H1 (cell line): ENCODE results near the gene PDE8A. TPM values are rescaled to one million over a fixed set of nuclear protein-coding genes. Genes with fewer than 3 reads are reported as not detected.

Source experiments
- CTCF ChIA-PET: fragments of 300-600 bp; sonication (Branson Sonifier 250); formaldehyde crosslinking; loops from one replicate; lab custom pipeline; 2021; ENCODE audit not compliant: partially characterized antibody; lab: Charles Lee
- POLR2A ChIA-PET: fragments of 300-600 bp; sonication (Branson Sonifier 250); formaldehyde crosslinking; loops from one replicate; lab custom pipeline; 2021; ENCODE audit warnings: inconsistent platforms; ENCODE audit not compliant: partially characterized antibody; lab: Charles Lee
- DNase-seq, 2 experiments: peaks; one replicate each; pipeline versions ENCODE4 v3.0.0 to v3.0.0-alpha.2; 2010 to 2022; ENCODE audit warnings: low spot score in 2 of 2, low read depth in 1 of 2, mixed read lengths in 1 of 2
- FAIRE-seq: peaks from 2 replicates; lab custom pipeline; 2011; peaks lifted over from hg19 to GRCh38; lab: Jason Lieb, UNC
- H2AFZ ChIP-seq: 2 replicates; pipeline ENCODE4 v1.8.1; 2012; ENCODE audit warnings: low read length, inconsistent platforms
- H2AK5ac ChIP-seq: 2 replicates; pipeline ENCODE4 v1.6.1; 2013; ENCODE audit warnings: low read depth, low read length
- H2BK120ac ChIP-seq: replicated peaks from 2 replicates; pipeline ENCODE3; 2013; ENCODE audit warnings: low read depth, low read length, inconsistent platforms
- H2BK12ac ChIP-seq: 2 replicates; pipeline ENCODE4 v1.6.1; 2013; ENCODE audit warnings: low read depth, low read length
- H2BK15ac ChIP-seq: 2 replicates; pipeline ENCODE4 v1.6.1; 2013; ENCODE audit warnings: low read length
- H2BK20ac ChIP-seq: 2 replicates; pipeline ENCODE4 v1.6.1; 2013; ENCODE audit warnings: low read length
- H2BK5ac ChIP-seq: 2 replicates; pipeline ENCODE4 v1.6.1; 2013; ENCODE audit warnings: low read depth, low read length
- H3K14ac ChIP-seq: 2 replicates; pipeline ENCODE4 v1.6.1; 2013; ENCODE audit warnings: inconsistent platforms; ENCODE audit not compliant: insufficient read length
- H3K18ac ChIP-seq: 2 replicates; pipeline ENCODE4 v1.6.1; 2013; ENCODE audit warnings: low read length; ENCODE audit errors: extremely low read depth
- H3K23ac ChIP-seq: 2 replicates; pipeline ENCODE4 v1.6.1; 2013; ENCODE audit warnings: inconsistent platforms; ENCODE audit not compliant: insufficient read length
- H3K23me2 ChIP-seq: 2 replicates; pipeline ENCODE4 v1.6.1; 2013; ENCODE audit warnings: low read depth, low read length
- H3K27ac ChIP-seq: 2 replicates; pipeline ENCODE4 v1.6.1; 2011; ENCODE audit warnings: low read depth, low read length, inconsistent platforms
- H3K27me3 ChIP-seq, 4 experiments: replicated peaks in 1 of 4; 1 replicate in 1 of 4; 2 replicates in 3 of 4; pipeline versions ENCODE4 v1.6.1 to v1.8.1; 2011 to 2013; ENCODE audit warnings: low read length in 3 of 4, mild to moderate bottlenecking in 3 of 4, inconsistent platforms in 2 of 4, mixed read lengths in 2 of 4, moderate library complexity in 1 of 4; ENCODE audit not compliant: control insufficient read depth in 3 of 4, insufficient read depth in 3 of 4; ENCODE audit errors: extremely low read depth in 1 of 4
- H3K36me3 ChIP-seq, 4 experiments: 2 replicates each; pipeline versions ENCODE4 v1.6.1 to v1.8.1; 2011 to 2013; ENCODE audit warnings: mild to moderate bottlenecking in 4 of 4, low read length in 3 of 4, moderate library complexity in 2 of 4, control low read depth in 1 of 4, inconsistent platforms in 1 of 4; ENCODE audit not compliant: insufficient read depth in 4 of 4, control insufficient read depth in 2 of 4
- H3K4ac ChIP-seq: replicated peaks from 2 replicates; pipeline ENCODE3; 2013; ENCODE audit warnings: low read length, low read depth, mixed read lengths, inconsistent platforms; ENCODE audit not compliant: insufficient read length
- H3K4me1 ChIP-seq, 4 experiments: replicated peaks in 1 of 4; 1 replicate in 1 of 4; 2 replicates in 3 of 4; pipeline versions ENCODE4 v1.6.1 to v1.8.1; 2011 to 2013; ENCODE audit warnings: low read length in 3 of 4, inconsistent platforms in 2 of 4, mixed read lengths in 1 of 4; ENCODE audit not compliant: insufficient read depth in 4 of 4, control insufficient read depth in 3 of 4
- H3K4me2 ChIP-seq, 2 experiments: 2 replicates each; pipeline versions ENCODE4 v1.6.1 to v1.8.1; 2011 to 2013; ENCODE audit warnings: low read depth in 2 of 2, low read length in 2 of 2, control low read depth in 1 of 2, inconsistent platforms in 1 of 2, mild to moderate bottlenecking in 1 of 2; ENCODE audit not compliant: insufficient read depth in 1 of 2
- H3K4me3 ChIP-seq, 4 experiments: fragments of 200-600, 300-600 bp in 1 of 4; sonication (generic), shearing (Covaris generic), sonication (Bioruptor Twin) in 1 of 4; 2 replicates each; pipeline versions ENCODE4 v1.5.1 to v1.8.1; 2011 to 2016; ENCODE audit warnings: low read length in 4 of 4, low read depth in 3 of 4, control low read depth in 2 of 4, inconsistent platforms in 2 of 4, mild to moderate bottlenecking in 2 of 4, mixed read lengths in 1 of 4, moderate library complexity in 1 of 4; ENCODE audit not compliant: insufficient read depth in 2 of 4; ENCODE audit errors: extremely low read depth in 1 of 4
- H3K56ac ChIP-seq: replicated peaks from 2 replicates; pipeline ENCODE3; 2013; ENCODE audit warnings: low read depth, mild to moderate bottlenecking, mixed read lengths, low read length, inconsistent platforms; ENCODE audit not compliant: insufficient read length
- H3K79me1 ChIP-seq: 2 replicates; pipeline ENCODE4 v1.6.1; 2013; ENCODE audit warnings: low read depth, low read length, control low read depth
- H3K79me2 ChIP-seq, 2 experiments: 2 replicates each; pipeline versions ENCODE4 v1.6.1 to v1.8.1; 2012 to 2013; ENCODE audit warnings: low read length in 2 of 2, mild to moderate bottlenecking in 2 of 2, inconsistent platforms in 1 of 2; ENCODE audit not compliant: insufficient read depth in 2 of 2, control insufficient read depth in 1 of 2
- H3K9ac ChIP-seq, 4 experiments: replicated peaks in 1 of 4; 1 replicate in 1 of 4; 2 replicates in 3 of 4; pipeline versions ENCODE4 v1.6.1 to v1.8.1; 2011 to 2013; ENCODE audit warnings: low read depth in 3 of 4, low read length in 3 of 4, control low read depth in 2 of 4, mild to moderate bottlenecking in 2 of 4, moderate library complexity in 2 of 4, inconsistent platforms in 1 of 4; ENCODE audit errors: extremely low read depth in 1 of 4
- H3K9me3 ChIP-seq, 2 experiments: 2 replicates each; pipeline versions ENCODE4 v1.6.1 to v1.8.1; 2012 to 2013; ENCODE audit warnings: mild to moderate bottlenecking in 2 of 2, moderate library complexity in 2 of 2, control low read depth in 1 of 2, inconsistent platforms in 1 of 2, low read depth in 1 of 2, low read length in 1 of 2, mixed read lengths in 1 of 2; ENCODE audit not compliant: insufficient read depth in 2 of 2
- H4K20me1 ChIP-seq, 2 experiments: replicated peaks in 1 of 2; 2 replicates each; pipeline versions ENCODE3 to v1.8.1; 2011 to 2013; ENCODE audit warnings: inconsistent platforms in 2 of 2, low read length in 2 of 2, mild to moderate bottlenecking in 1 of 2; ENCODE audit not compliant: insufficient read depth in 2 of 2, control insufficient read depth in 1 of 2
- H4K5ac ChIP-seq: 2 replicates; pipeline ENCODE4 v1.6.1; 2013; ENCODE audit warnings: low read length, low read depth, mixed read lengths, inconsistent platforms; ENCODE audit not compliant: insufficient read length
- H4K8ac ChIP-seq: 2 replicates; pipeline ENCODE4 v1.8.0; 2013; ENCODE audit warnings: mild to moderate bottlenecking, moderate library complexity, low read length, inconsistent platforms; ENCODE audit not compliant: insufficient read depth; ENCODE audit errors: extremely low read depth
- H4K91ac ChIP-seq: replicated peaks from 2 replicates; pipeline ENCODE3; 2013; ENCODE audit warnings: low read length, mixed read lengths, inconsistent platforms; ENCODE audit not compliant: insufficient read length
- CEBPB ChIP-seq: IDR thresholded peaks from 2 replicates; pipeline ENCODE4 v1.6.1; 2012; ENCODE audit warnings: low read depth, low read length
- EZH2 ChIP-seq: fragments of 200-600 bp; sonication (generic); IDR thresholded peaks from 2 replicates; pipeline ENCODE4 v1.7.1; 2012; ENCODE audit warnings: low read depth, mild to moderate bottlenecking, moderate library complexity, low read length, inconsistent platforms; ENCODE audit not compliant: severe bottlenecking
- GTF2F1 ChIP-seq: IDR thresholded peaks from 2 replicates; pipeline ENCODE4 v1.6.1; 2012; ENCODE audit warnings: low read depth, low read length, improper control_type of control experiment, borderline replicate concordance
- HDAC2 ChIP-seq, 2 experiments: fragments of 300-600 bp in 1 of 2; sonication (generic) in 1 of 2; IDR thresholded peaks; 2 replicates each; pipeline ENCODE4 v1.6.1; 2011 to 2012; ENCODE audit warnings: low read depth in 2 of 2, low read length in 2 of 2, mild to moderate bottlenecking in 2 of 2, moderate library complexity in 2 of 2, borderline replicate concordance in 1 of 2, inconsistent platforms in 1 of 2
- JUND ChIP-seq: IDR thresholded peaks from 2 replicates; pipeline ENCODE4 v1.6.1; 2011; ENCODE audit warnings: mild to moderate bottlenecking, improper control_type of control experiment, low read length
- PHF8 ChIP-seq: fragments of 200-600 bp; sonication (generic); conservative IDR thresholded peaks from 2 replicates; pipeline ENCODE4 v1.7.1; 2012; ENCODE audit warnings: low read depth, mild to moderate bottlenecking, inconsistent platforms, low read length, moderate library complexity
- RFX5 ChIP-seq: IDR thresholded peaks from 2 replicates; pipeline ENCODE4 v1.6.1; 2011; ENCODE audit warnings: low read depth, low read length, improper control_type of control experiment, borderline replicate concordance
- SIX5 ChIP-seq: IDR thresholded peaks from 2 replicates; pipeline ENCODE4 v1.6.1; 2011; ENCODE audit warnings: mild to moderate bottlenecking, low read depth, low read length
- SP4 ChIP-seq: IDR thresholded peaks from 2 replicates; pipeline ENCODE4 v1.6.1; 2012; ENCODE audit warnings: low read length, inconsistent platforms
- WGBS, 2 experiments: shearing (Covaris generic) in 1 of 2; methylation state at CpG; one replicate each; pipeline versions ENCODE4 v1.1.6 to v1.1.7; 2013 to 2015; ENCODE audit warnings: low lambda C conversion rate in 2 of 2, mixed read lengths in 2 of 2, inconsistent platforms in 1 of 2, low coverage in 1 of 2, missing lambda C conversion rate in 1 of 2; ENCODE audit not compliant: insufficient replicate concordance in 2 of 2, insufficient coverage in 1 of 2, insufficient read length in 1 of 2; ENCODE audit errors: extremely low coverage in 1 of 2, missing lambda C conversion rate in 1 of 2; 5-methylcytosine and 5-hydroxymethylcytosine counted together
- polyA plus RNA-seq, 7 experiments: library from polyadenylated mRNA; depleted of rRNA in 3 of 7; stranded (reverse) in 5 of 7; unstranded in 2 of 7; fragments of >200 nt in 5 of 7; fragments of 200-250 nt in 2 of 7; gene quantifications; 1 replicate in 5 of 7; 2 replicates in 1 of 7; 4 replicates in 1 of 7; pipeline versions ENCODE4 v1.2.1 to v1.2.3, GENCODE V29; 2011 to 2013; ENCODE audit warnings: missing spikeins in 2 of 7, mixed read lengths in 2 of 7
- total RNA-seq: library from RNA; stranded (reverse); fragmentation: NEBNext Ultra II Directional; extraction: Animal tissue kit (Norgen Biotek cat#: 25700); gene quantifications from 2 replicates; pipeline ENCODE4 v1.2.1, GENCODE V29; 2021

Gene PDE8A
- total and polyA plus RNA-seq, 2 of the 8 experiments (the other 6 are each of a cell fraction or from before 2014, with no cell fraction given), result 6.9 to 7.8 TPM

DNA sequence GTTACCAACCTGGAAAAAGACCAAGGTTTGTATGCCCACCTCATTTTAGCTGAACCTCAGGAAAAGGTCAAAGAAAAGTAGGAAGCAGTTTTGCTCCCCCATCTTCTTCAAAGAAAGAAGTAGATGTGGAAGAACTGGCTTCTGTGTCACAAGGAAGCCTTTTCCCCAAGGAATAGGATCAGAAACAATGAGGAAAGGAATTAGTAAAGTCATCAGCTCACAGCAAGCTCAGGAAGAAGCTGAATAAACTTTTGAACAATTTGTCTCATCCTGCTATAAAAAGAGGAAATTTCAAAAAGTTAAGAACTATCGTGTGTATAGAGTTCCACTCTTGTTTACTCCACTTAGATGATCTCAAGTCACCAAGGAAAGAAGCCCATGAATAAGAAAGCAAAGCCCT is 174.2 kb downstream of the PDE8A start:
- Histone ChIP-seq H3K14ac (no peak overlapping the region), H3K23me2 (no peaks in the 10 kb centered on the region), H2AFZ (no peak overlapping the region), H2BK5ac (no peak overlapping the region), H3K56ac (no peak overlapping the region), H4K20me1 (no peaks in the 10 kb centered on the region), H4K8ac (no peak overlapping the region), H3K4me3 (no peak overlapping the region), H3K36me3 (no peaks in the 10 kb centered on the region), H2BK120ac (no peak overlapping the region), H3K27me3 (no peaks in the 10 kb centered on the region), H3K23ac (no peak overlapping the region), H3K9me3 (no peaks in the 10 kb centered on the region), H4K91ac (no peak overlapping the region), H2AK5ac (no peak overlapping the region), H2BK15ac (no peak overlapping the region), H2BK20ac (no peak overlapping the region), H3K79me1 (no peaks in the 10 kb centered on the region), H3K4ac (no peak overlapping the region), H2BK12ac (no peak overlapping the region), H3K9ac (no peak overlapping the region), H3K79me2 (no peaks in the 10 kb centered on the region), H3K18ac (no peak overlapping the region), H3K27ac (no peak overlapping the region), H4K5ac (no peak overlapping the region), H3K4me2 (no peak overlapping the region), H3K4me1 (peaks cover 2 to 6% (median 4%) of the 10 kb centered on the region in 4 experiments; a peak in 4 of 7 replicates)
- POLR2A ChIA-PET, result no interaction called here
- TF ChIP-seq JUND (no peak), SIX5 (no peak), SP4 (no peak), GTF2F1 (no peak), EZH2 (no peak), CEBPB (no peak), HDAC2 (IDR thresholded peaks at IDR 0.05; ENCODE audit: borderline replicate concordance in 1 of 2, low read depth in 2 of 2, low read length in 2 of 2) (no peak), PHF8 (no peak), RFX5 (no peak)
- DNase-seq (no peak), FAIRE-seq (no peak)
- CTCF ChIA-PET, result interaction anchor here (1.0 kb wide), 1 partner anchor 13 kb away, joined by 3 read pairs; no protein-coding TSS in a partner anchor
- 94% methylated on average over 1 of the region's 1 CpG; no CpG with 5 or more reads in 1 of the 2 experiments for WGBS, 2 experiments
